Testis (tissue), 3 donors: ENCODE data around the gene FCHSD1. TPM values are rescaled to one million over a fixed set of nuclear protein-coding genes. Genes with fewer than 3 reads are reported as not detected.

Experiments
- DNase-seq: peaks from one replicate; pipeline ENCODE4 v3.0.0-alpha.2; 2019
- H3K27ac ChIP-seq, 2 donors: fragments of 200-600 bp; sonication (generic); one replicate each; pipeline ENCODE4 v1.5.1; 2019
- H3K27me3 ChIP-seq: fragments of 200-600 bp; sonication (generic); one replicate; pipeline ENCODE4 v1.5.1; 2019
- H3K36me3 ChIP-seq: fragments of 200-600 bp; sonication (generic); one replicate; pipeline ENCODE4 v1.5.1; 2017; ENCODE audit warnings: low read depth; ENCODE audit errors: missing control alignments
- H3K4me1 ChIP-seq: fragments of 200-600 bp; sonication (generic); one replicate; pipeline ENCODE4 v1.5.1; 2019
- H3K4me3 ChIP-seq, 2 donors: fragments of 200-600 bp; sonication (generic); one replicate each; pipeline ENCODE4 v1.5.1; 2017 to 2019
- H3K9me3 ChIP-seq: fragments of 200-600 bp; sonication (generic); one replicate; pipeline ENCODE4 v1.5.1; 2017
- CTCF ChIP-seq, 3 experiments: fragments of 450-650 bp in 2 of 3; fragments of 200-600 bp in 1 of 3; sonication (generic) in 1 of 3; IDR thresholded peaks; one replicate each; pipeline ENCODE4 v1.5.1; 2016 to 2019; ENCODE audit warnings: antibody characterized with exemption in 3 of 3, mild to moderate bottlenecking in 2 of 3, moderate library complexity in 1 of 3
- POLR2A ChIP-seq: fragments of 450-650 bp; IDR thresholded peaks from one replicate; pipeline ENCODE4 v1.6.1; 2017; ENCODE audit warnings: antibody characterized with exemption, mild to moderate bottlenecking, moderate library complexity
- WGBS, 2 donors: methylation state at CpG; one replicate each; pipeline ENCODE4 v1.1.5; 2018; 5-methylcytosine and 5-hydroxymethylcytosine counted together
- intact Hi-C: fragments of 100-400 bp; cut with DNase I; formaldehyde crosslinking; loops from one replicate; pipeline ENCODE4 v1.15.1; 2023; ENCODE audit warnings: low total_unique reads
- polyA plus RNA-seq: library from polyadenylated mRNA; stranded (reverse); fragments of 350-450 nt; fragmentation: Illumina TruSeq; extraction: RNeasy Lipid Tissue Mini Kit (QIAGEN cat#74804); gene quantifications from one replicate; pipeline ENCODE4 v1.2.3, GENCODE V29; 2014; ENCODE audit warnings: low read depth, low replicate concordance; ENCODE audit not compliant: insufficient read depth
- total RNA-seq, 2 donors: library from RNA; depleted of rRNA; stranded (reverse); fragments of >200 nt; gene quantifications; one replicate each; pipeline ENCODE4 v1.2.3, GENCODE V29; 2016

The FCHSD1 gene
- total and polyA plus RNA-seq, 3 donors from 2014 or later = 12.9 to 21.3 (median 19.3) TPM

GRCh38 chr5:141672071-141672840 is 21.0 kb upstream of the FCHSD1 start:
- Histone ChIP-seq H3K4me3 (no peak overlapping the region), H3K36me3 (no peaks in the 10 kb centered on the region), H3K27me3 (no peaks in the 10 kb centered on the region), H3K9me3 (no peaks in the 10 kb centered on the region), H3K4me1 (peaks cover 8% of the 10 kb centered on the region), H3K27ac (no peak overlapping the region)
- WGBS, 2 donors = 93 to 96% methylated on average over 9 to 21 of the region's 23 CpGs
- intact Hi-C loops = no loop called here
- DNase-seq = no peak
- no peak for TF ChIP-seq CTCF (IDR thresholded peaks at IDR 0.05)
- TF ChIP-seq POLR2A = no peak

- 71 to 73% methylated on average over 4 of the region's 4 CpGs for WGBS, 2 donors
- H3K4me3 ChIP-seq = no peak overlapping the region
- no peak for DNase-seq
Observed at GRCh38 chr5:141669520-141669919, 18.3 kb upstream of the FCHSD1 start.

GRCh38 chr5:141668601-141669265 is 17.5 kb upstream of the FCHSD1 start:
- 76 to 81% methylated on average over 8 of the region's 8 CpGs for WGBS, 2 donors
- TF ChIP-seq CTCF (IDR thresholded peaks at IDR 0.05) (no peak), POLR2A (no peak)
- Histone ChIP-seq H3K9me3 (no peaks in the 10 kb centered on the region), H3K4me3 (no peak overlapping the region), H3K36me3 (no peaks in the 10 kb centered on the region), H3K27ac (no peak overlapping the region), H3K27me3 (no peaks in the 10 kb centered on the region), H3K4me1 (peaks cover 8% of the 10 kb centered on the region)
- intact Hi-C loops = no loop called here
- no peak for DNase-seq

More at GRCh38 chr5:141669520-141669919, 18.3 kb upstream of the FCHSD1 start:
- TF ChIP-seq POLR2A = no peak
- TF ChIP-seq CTCF (IDR thresholded peaks at IDR 0.05) = no peak
- Histone ChIP-seq H3K27me3 (no peaks in the 10 kb centered on the region), H3K4me1 (peaks cover 8% of the 10 kb centered on the region), H3K27ac (no peak overlapping the region), H3K9me3 (no peaks in the 10 kb centered on the region), H3K36me3 (no peaks in the 10 kb centered on the region)
- intact Hi-C loops = no loop called here

- H3K4me1 ChIP-seq = peaks cover 8% of the 10 kb centered on the region
- H3K36me3 ChIP-seq = no peaks in the 10 kb centered on the region
- DNase-seq = no peak
- H3K4me3 ChIP-seq = no peak overlapping the region
- intact Hi-C loops = no loop called here
- WGBS, 2 donors = 91 to 93% methylated on average over 18 of the region's 18 CpGs
- no peaks in the 10 kb centered on the region for H3K9me3 ChIP-seq
- no peak for TF ChIP-seq CTCF (IDR thresholded peaks at IDR 0.05)
- TF ChIP-seq POLR2A = no peak
- no peaks in the 10 kb centered on the region for H3K27me3 ChIP-seq
- no peak overlapping the region for H3K27ac ChIP-seq
Observed at GRCh38 chr5:141665995-141666940, 15.1 kb upstream of the FCHSD1 start.
